Measurements from ENCODE around the gene OOSP4B.

DNA sequence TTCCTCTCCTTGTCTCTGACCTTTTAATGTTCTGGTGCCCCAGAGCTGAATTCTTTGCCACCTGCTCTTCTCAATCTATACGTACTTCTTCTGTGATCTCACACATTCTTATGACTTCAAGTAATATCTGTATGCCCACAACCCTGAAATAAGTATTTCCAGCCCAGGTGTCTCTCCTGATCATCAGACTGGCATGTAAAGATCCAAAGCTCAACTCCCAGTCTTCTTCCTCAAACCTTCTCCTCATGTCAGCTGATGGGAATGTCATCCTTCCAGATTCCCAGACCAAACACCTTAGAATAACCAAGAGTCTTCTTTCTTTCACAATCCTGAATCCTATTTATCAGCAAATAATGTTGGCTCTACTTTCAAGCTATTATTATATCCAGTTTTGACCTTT, 48.8 kb downstream of the OOSP4B start:
- TF ChIP-seq, protein P1, sequence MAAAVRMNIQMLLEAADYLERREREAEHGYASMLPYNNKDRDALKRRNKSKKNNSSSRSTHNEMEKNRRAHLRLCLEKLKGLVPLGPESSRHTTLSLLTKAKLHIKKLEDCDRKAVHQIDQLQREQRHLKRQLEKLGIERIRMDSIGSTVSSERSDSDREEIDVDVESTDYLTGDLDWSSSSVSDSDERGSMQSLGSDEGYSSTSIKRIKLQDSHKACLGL (CRISPR knock-in tag; IDR thresholded peaks at IDR 0.05): no peak
- TF ChIP-seq, protein P2, sequence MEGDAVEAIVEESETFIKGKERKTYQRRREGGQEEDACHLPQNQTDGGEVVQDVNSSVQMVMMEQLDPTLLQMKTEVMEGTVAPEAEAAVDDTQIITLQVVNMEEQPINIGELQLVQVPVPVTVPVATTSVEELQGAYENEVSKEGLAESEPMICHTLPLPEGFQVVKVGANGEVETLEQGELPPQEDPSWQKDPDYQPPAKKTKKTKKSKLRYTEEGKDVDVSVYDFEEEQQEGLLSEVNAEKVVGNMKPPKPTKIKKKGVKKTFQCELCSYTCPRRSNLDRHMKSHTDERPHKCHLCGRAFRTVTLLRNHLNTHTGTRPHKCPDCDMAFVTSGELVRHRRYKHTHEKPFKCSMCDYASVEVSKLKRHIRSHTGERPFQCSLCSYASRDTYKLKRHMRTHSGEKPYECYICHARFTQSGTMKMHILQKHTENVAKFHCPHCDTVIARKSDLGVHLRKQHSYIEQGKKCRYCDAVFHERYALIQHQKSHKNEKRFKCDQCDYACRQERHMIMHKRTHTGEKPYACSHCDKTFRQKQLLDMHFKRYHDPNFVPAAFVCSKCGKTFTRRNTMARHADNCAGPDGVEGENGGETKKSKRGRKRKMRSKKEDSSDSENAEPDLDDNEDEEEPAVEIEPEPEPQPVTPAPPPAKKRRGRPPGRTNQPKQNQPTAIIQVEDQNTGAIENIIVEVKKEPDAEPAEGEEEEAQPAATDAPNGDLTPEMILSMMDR (CRISPR knock-in tag; IDR thresholded peaks at IDR 0.05): no peak
- TF ChIP-seq POLR2A (IDR thresholded peaks at IDR 0.05; ENCODE audit: insufficient read depth in 1 of 2, low read depth in 2 of 2, low read length in 2 of 2) (no peak), CBX1 (IDR thresholded peaks at IDR 0.05; ENCODE audit: low read depth) (no peak), CBX5 (CRISPR knock-in tag; IDR thresholded peaks at IDR 0.05; ENCODE audit: borderline replicate concordance) (no peak), FOXJ3 (CRISPR knock-in tag; IDR thresholded peaks at IDR 0.05; ENCODE audit: borderline replicate concordance) (no peak), SKI (IDR thresholded peaks at IDR 0.05; ENCODE audit: partially characterized antibody) (no peak), FOXA1 (IDR thresholded peaks at IDR 0.05) (no peak), FOXA1 (CRISPR knock-in tag; IDR thresholded peaks at IDR 0.05) (no peak), ZNF75D (CRISPR knock-in tag; IDR thresholded peaks at IDR 0.05; ENCODE audit: borderline replicate concordance) (no peak), GABPA (IDR thresholded peaks at IDR 0.05; ENCODE audit: low read depth, low read length) (no peak), GABPA (CRISPR knock-in tag; IDR thresholded peaks at IDR 0.05; ENCODE audit: low read depth) (no peak), EZH2 (conservative IDR thresholded peaks at IDR 0.05; ENCODE audit: low read depth, low read length) (no peak), ZNF317 (CRISPR knock-in tag; IDR thresholded peaks at IDR 0.05) (no peak)
- TF ChIP-seq, protein P3, sequence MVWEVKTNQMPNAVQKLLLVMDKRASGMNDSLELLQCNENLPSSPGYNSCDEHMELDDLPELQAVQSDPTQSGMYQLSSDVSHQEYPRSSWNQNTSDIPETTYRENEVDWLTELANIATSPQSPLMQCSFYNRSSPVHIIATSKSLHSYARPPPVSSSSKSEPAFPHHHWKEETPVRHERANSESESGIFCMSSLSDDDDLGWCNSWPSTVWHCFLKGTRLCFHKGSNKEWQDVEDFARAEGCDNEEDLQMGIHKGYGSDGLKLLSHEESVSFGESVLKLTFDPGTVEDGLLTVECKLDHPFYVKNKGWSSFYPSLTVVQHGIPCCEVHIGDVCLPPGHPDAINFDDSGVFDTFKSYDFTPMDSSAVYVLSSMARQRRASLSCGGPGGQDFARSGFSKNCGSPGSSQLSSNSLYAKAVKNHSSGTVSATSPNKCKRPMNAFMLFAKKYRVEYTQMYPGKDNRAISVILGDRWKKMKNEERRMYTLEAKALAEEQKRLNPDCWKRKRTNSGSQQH (CRISPR knock-in tag; IDR thresholded peaks at IDR 0.05; ENCODE audit: low read depth): no peak
- TF ChIP-seq, protein P4, sequence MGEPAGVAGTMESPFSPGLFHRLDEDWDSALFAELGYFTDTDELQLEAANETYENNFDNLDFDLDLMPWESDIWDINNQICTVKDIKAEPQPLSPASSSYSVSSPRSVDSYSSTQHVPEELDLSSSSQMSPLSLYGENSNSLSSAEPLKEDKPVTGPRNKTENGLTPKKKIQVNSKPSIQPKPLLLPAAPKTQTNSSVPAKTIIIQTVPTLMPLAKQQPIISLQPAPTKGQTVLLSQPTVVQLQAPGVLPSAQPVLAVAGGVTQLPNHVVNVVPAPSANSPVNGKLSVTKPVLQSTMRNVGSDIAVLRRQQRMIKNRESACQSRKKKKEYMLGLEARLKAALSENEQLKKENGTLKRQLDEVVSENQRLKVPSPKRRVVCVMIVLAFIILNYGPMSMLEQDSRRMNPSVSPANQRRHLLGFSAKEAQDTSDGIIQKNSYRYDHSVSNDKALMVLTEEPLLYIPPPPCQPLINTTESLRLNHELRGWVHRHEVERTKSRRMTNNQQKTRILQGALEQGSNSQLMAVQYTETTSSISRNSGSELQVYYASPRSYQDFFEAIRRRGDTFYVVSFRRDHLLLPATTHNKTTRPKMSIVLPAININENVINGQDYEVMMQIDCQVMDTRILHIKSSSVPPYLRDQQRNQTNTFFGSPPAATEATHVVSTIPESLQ (CRISPR knock-in tag; conservative IDR thresholded peaks at IDR 0.05): no peak
